ENCODE measurements around the gene CCDC74A. TPM values are rescaled to one million over a fixed set of nuclear protein-coding genes. Genes with fewer than 3 reads are reported as not detected.
"Not testable (repeated sequence)": the region's sequence is repeated elsewhere in the genome, so short reads cannot be mapped to it uniquely, and the experiment has no call there.

The CCDC74A gene
- total RNA-seq (2011; cell fraction: chromatin; rRNA removed; ENCODE audit: low replicate concordance) = 34.1 and 111 TPM in 2 replicates
- total RNA-seq (2011; cell fraction: nucleolus; rRNA removed) = 65.5 and 86.6 TPM in 2 replicates
- total RNA-seq (2011; cell fraction: nucleoplasm; rRNA removed) = 51.4 and 61.8 TPM in 2 replicates
- 19.5 and 28.0 TPM in 2 replicates for total RNA-seq (2014; rRNA removed)
- total RNA-seq (2014; rRNA removed; fragmentation: Illumina TruSeq; extraction: Trizol) = 3.7 and 4.3 TPM in 2 replicates
- total RNA-seq (2015; rRNA removed; fragmentation: Illumina TruSeq; extraction: Trizol) = 9.5 and 9.6 TPM in 2 replicates
- total RNA-seq (2021) = 12.5 and 13.1 TPM in 2 replicates
- 22.1 and 29.0 TPM in 2 replicates for polyA plus RNA-seq (2011; rRNA removed)
- polyA plus RNA-seq (2011; cell fraction: cytosol; rRNA removed) = 19.9 and 23.2 TPM in 2 replicates
- polyA plus RNA-seq (2011; cell fraction: nucleus; rRNA removed) = 128 and 170 TPM in 2 replicates
- polyA plus RNA-seq (2012) = 11.6 and 20.5 TPM in 2 replicates
- 8.8 and 11.0 TPM in 2 replicates for polyA plus RNA-seq (2014; fragmentation: Illumina TruSeq; extraction: Trizol)
- 1 to 10 TPM; 1.1 to 1.3 TPM for polyA plus RNA-seq (2014; fragmentation: Nextera tagmentation; extraction: Ambion mirVana)
- 25.1 and 38.1 TPM in 2 replicates for polyA plus RNA-seq (2014; rRNA removed)
- polyA minus RNA-seq (2011; rRNA and poly(A)+ RNA removed) = 4.6 and 4.9 TPM in 2 replicates
- polyA minus RNA-seq (2011; cell fraction: cytosol; rRNA and poly(A)+ RNA removed) = 5.3 and 10.2 TPM in 2 replicates
- polyA minus RNA-seq (2011; cell fraction: nucleus; rRNA and poly(A)+ RNA removed) = 20.9 and 21.0 TPM in 2 replicates
- percentile 49 among the genes with signal in this experiment for Bru-seq, nascent RNA
- BruChase-seq, experiment 1, labeled RNA remaining after a 2-hour chase = percentile 45 among the genes with signal in this experiment
- BruChase-seq, experiment 2, labeled RNA remaining after a 6-hour chase = percentile 53 among the genes with signal in this experiment
- long read RNA-seq, experiment 1, transcript CCDC74A-202 (8 exons, 1,298 nt) = major isoform, 13 of 37 reads
- long read RNA-seq, experiment 1, partial matches to known transcripts = 8 of 37 reads
- long read RNA-seq, experiment 1, other reads (novel, unspliced or antisense) = 13 of 37 reads
- long read RNA-seq, experiment 2, partial matches to known transcripts = 0 of 7 reads
- long read RNA-seq, experiment 2, other reads (novel, unspliced or antisense) = 4 of 7 reads
- long read RNA-seq, experiment 3, partial matches to known transcripts = 1 of 11 reads
- long read RNA-seq, experiment 3, other reads (novel, unspliced or antisense) = 4 of 11 reads

- intact Hi-C loops (cut with micrococcal nuclease) = loop anchor here (5.0 kb wide), 1 partner anchor 115 kb away; no protein-coding TSS in a partner anchor
- peaks cover 0 to 20% of the 10 kb centered on the region in 2 experiments; a peak in 2 of 5 replicates for H3K4me1 ChIP-seq (replicated peaks in 1 of 2; ENCODE audit: control insufficient read depth in 2 of 2, insufficient read depth in 2 of 2, low read length in 2 of 2)
- peak; percentile 90 for ATAC-seq
- WGBS (ENCODE audit: insufficient coverage, low coverage, missing lambda C conversion rate) = 23% methylated on average over 35 of the region's 47 CpGs
- peak within 1 kb of the TSS; percentile 63 for H3K4me2 ChIP-seq (ENCODE audit: insufficient read depth, low read length)
- peak; percentile 70 for FAIRE-seq
- in situ Hi-C loops (cut with MboI); H3K27me3 ChIP-seq (ENCODE audit: control insufficient read depth in 2 of 2, insufficient read depth in 2 of 2, low read length in 2 of 2); H4K20me1 ChIP-seq (replicated peaks; ENCODE audit: control insufficient read depth, insufficient read depth, low read length); BruUV-seq (replicated peaks); H3K9me3 ChIP-seq (replicated peaks; ENCODE audit: control insufficient read depth, insufficient read depth, low read depth, low read length); H3K9me1 ChIP-seq (ENCODE audit: control insufficient read depth, insufficient read depth, low read length); H3K79me2 ChIP-seq (ENCODE audit: control insufficient read depth, insufficient read depth, low read length); H3K36me3 ChIP-seq (ENCODE audit: control insufficient read depth, insufficient read depth, low read length); CTCF ChIA-PET (ENCODE audit: low intra/inter-chr PET ratio); POLR2A ChIA-PET: not testable (repeated sequence)
- peak within 1 kb of the TSS; percentile 34 to 82; a peak in 2 of 4 replicates for H3K9ac ChIP-seq (ENCODE audit: insufficient read depth in 1 of 2, low read depth in 2 of 2, low read length in 2 of 2)
- H3K4me3 ChIP-seq = peak within 1 kb of the TSS; percentile 36
- peak within 1 kb of the TSS; percentile 82 for H2AFZ ChIP-seq (ENCODE audit: low read depth, low read length)
- H3K27ac ChIP-seq (ENCODE audit: extremely low read depth, low read depth, low read length) = peak within 1 kb of the TSS; percentile 41; the same call in 1 of the 3 replicates
- DNase-seq (ENCODE audit: extremely low read depth in 1 of 4, low spot score in 3 of 4) = peak in 1 of 4 experiments; percentile 85
- TF ChIP-seq PKNOX1 (IDR thresholded peaks at IDR 0.05) (peak; percentile 95), CTBP1 (IDR thresholded peaks at IDR 0.05; ENCODE audit: borderline replicate concordance) (peak; percentile 37; the same call in 1 of the 2 replicates), RBFOX2 (IDR thresholded peaks at IDR 0.05; ENCODE audit: low read depth, low read length) (peak; percentile 62), MEIS2 (IDR thresholded peaks at IDR 0.05; ENCODE audit: partially characterized antibody) (peak; percentile 96), VEZF1 (CRISPR knock-in tag; IDR thresholded peaks at IDR 0.05) (peak; percentile 19; the same call in 1 of the 2 replicates), PBX2 (CRISPR knock-in tag; IDR thresholded peaks at IDR 0.05; ENCODE audit: low read depth) (peak; percentile 24; the same call in 1 of the 2 replicates), PBX2 (tag; conservative IDR thresholded peaks at IDR 0.05; ENCODE audit: low read depth) (peak; percentile 71), POLR2G (IDR thresholded peaks at IDR 0.05; ENCODE audit: low read depth, low read length) (peak; percentile 61), GABPA (tag; conservative IDR thresholded peaks at IDR 0.05; ENCODE audit: low read depth) (peak; percentile 46), RFX1 (IDR thresholded peaks at IDR 0.05) (peak; percentile 95)
Observed at GRCh38 chr2:131527131-131528001, at the start of gene CCDC74A. Gene CCDC74A (plus strand): TSS chr2:131527888. CDS start chr2:131527971, 83 bp downstream.

All from K562 (cell line).